Left renal cortex interstitium (tissue), 4 donors: ENCODE measurements around the gene ADGRL4. TPM values are rescaled to one million over a fixed set of nuclear protein-coding genes. Genes with fewer than 3 reads are reported as not detected.
"Not testable (repeated sequence)": the region's sequence is repeated elsewhere in the genome, so short reads cannot be mapped to it uniquely, and the experiment has no call there.

Experiments
- DNase-seq, 4 donors: peaks; one replicate each; pipeline ENCODE4 v3.0.0-alpha.2; 2013; ENCODE audit warnings: low read depth in 4 of 4, low spot score in 2 of 4, missing footprints in 1 of 4
- polyA plus RNA-seq, 4 donors: library from polyadenylated mRNA; unstranded; fragments of 120-200 nt; gene quantifications; one replicate each; pipeline ENCODE4 v1.2.1, GENCODE V29; 2013; ENCODE audit not compliant: insufficient read length in 4 of 4

ADGRL4 gene
- polyA plus RNA-seq, 4 donors = 18.7 to 26.2 (median 20.2) TPM

- no peak for DNase-seq
These were observed 87.4 kb downstream of the ADGRL4 start for GRCh38 chr1:78919150-78919549.

GRCh38 chr1:78918157-78918556 is 88.4 kb downstream of the ADGRL4 start:
- no peak for DNase-seq

- DNase-seq = no peak
These were observed 89.5 kb downstream of the ADGRL4 start for GRCh38 chr1:78916986-78917385.

- DNase-seq = no peak
These were observed 92.6 kb downstream of the ADGRL4 start for GRCh38 chr1:78913950-78914349.

- DNase-seq = no peak
These were observed 94.3 kb downstream of the ADGRL4 start for GRCh38 chr1:78911956-78912880.

GRCh38 chr1:78902641-78903040 is 103.9 kb downstream of the ADGRL4 start:
- DNase-seq = no peak

GRCh38 chr1:78894811-78895210 is 111.7 kb downstream of the ADGRL4 start:
- DNase-seq = no peak

- DNase-seq = no peak
These were observed 114.2 kb downstream of the ADGRL4 start for GRCh38 chr1:78892260-78892840.

GRCh38 chr1:78887458-78887857 is 119.1 kb downstream of the ADGRL4 start:
- no peak for DNase-seq

- no peak for DNase-seq
These were observed 121.7 kb downstream of the ADGRL4 start for GRCh38 chr1:78884685-78885452.

- no peak for DNase-seq
These were observed 126.3 kb downstream of the ADGRL4 start for GRCh38 chr1:78880223-78880622.

GRCh38 chr1:78875986-78876385 is 130.5 kb downstream of the ADGRL4 start:
- not testable (repeated sequence) for DNase-seq

GRCh38 chr1:78872801-78873200 is 133.7 kb downstream of the ADGRL4 start:
- not testable (repeated sequence) for DNase-seq

GRCh38 chr1:78871249-78871648 is 135.3 kb downstream of the ADGRL4 start:
- no peak for DNase-seq

- DNase-seq = no peak
These were observed 137.4 kb downstream of the ADGRL4 start for GRCh38 chr1:78869136-78869535.

- no peak for DNase-seq
These were observed 142.4 kb downstream of the ADGRL4 start for GRCh38 chr1:78864175-78864574.

GRCh38 chr1:78856096-78856495 is 150.4 kb downstream of the ADGRL4 start:
- no peak for DNase-seq

- no peak for DNase-seq
These were observed 151.3 kb downstream of the ADGRL4 start for GRCh38 chr1:78855258-78855657.

GRCh38 chr1:78854556-78854955 is 152.0 kb downstream of the ADGRL4 start:
- no peak for DNase-seq

- no peak for DNase-seq
These were observed 163.0 kb downstream of the ADGRL4 start for GRCh38 chr1:78843546-78843945.

- DNase-seq = no peak
These were observed 163.4 kb downstream of the ADGRL4 start for GRCh38 chr1:78843111-78843510.
